T-helper 1 cell treated with Interleukin-12 subunit alpha and Interleukin-12 subunit beta and Interleukin-4 antibody, amounts not matched to agents 30 ng/mL and 1 ng/mL, for 36 hours (primary cell): ENCODE measurements around the gene GTSF1L. TPM values are rescaled to one million over a fixed set of nuclear protein-coding genes. Genes with fewer than 3 reads are reported as not detected.

Source experiments
- total RNA-seq: library from RNA; stranded (reverse); gene quantifications from 2 replicates; pipeline ENCODE4 v1.2.3, GENCODE V29; 2022

The GTSF1L gene
- total RNA-seq, 1 donor from 2014 or later: not detected

Other genes starting within 250 kb of the GTSF1L start
- 6.0 and 7.4 TPM in 2 replicates for gene L3MBTL1, start 219.3 kb downstream of the GTSF1L start, total RNA-seq
- not detected in 2 replicates for gene SGK2, start 168.0 kb downstream of the GTSF1L start, total RNA-seq
- 14.9 and 19.1 TPM in 2 replicates for gene IFT52, start 136.1 kb downstream of the GTSF1L start, total RNA-seq
- 78.2 and 78.7 TPM in 2 replicates for gene MYBL2, start 59.9 kb downstream of the GTSF1L start, total RNA-seq
- gene TOX2, start 187.8 kb upstream of the GTSF1L start, total RNA-seq: 16.0 and 17.2 TPM in 2 replicates